Activated T-cell treated with anti-CD3 and anti-CD28 coated beads, Interleukin-2, amount 50 U/mL, for 72 hours (primary cell): ENCODE results near the gene SLC43A3. TPM values are rescaled to one million over a fixed set of nuclear protein-coding genes. Genes with fewer than 3 reads are reported as not detected.
A peak's percentile ranks its signal among the peaks of the same experiment; 100 is the strongest.
"Not testable (repeated sequence)": the region's sequence is repeated elsewhere in the genome, so short reads cannot be mapped to it uniquely, and the experiment has no call there.

ENCODE experiments used
- ATAC-seq, 2 donors: fragments of 150-1000 bp; cut with Tn5 transposase; replicated peaks in 1 of 2; 2 replicates each; pipeline ENCODE4 v1.10.0; 2021; ENCODE audit warnings: moderate library complexity in 2 of 2, mild to moderate bottlenecking in 1 of 2
- DNase-seq, 2 donors: peaks; one replicate each; pipeline ENCODE4 v3.0.0; 2021 to 2022; ENCODE audit warnings: mixed read lengths in 1 of 2
- H3K27ac Mint-ChIP-seq: one replicate; pipeline ENCODE4 v1.8.0; 2022; ENCODE audit warnings: mild to moderate bottlenecking, moderate library complexity, mixed read lengths
- H3K27me3 Mint-ChIP-seq: one replicate; pipeline ENCODE4 v1.8.0; 2022; ENCODE audit warnings: low read depth, mixed read lengths
- H3K36me3 Mint-ChIP-seq, 2 donors: one replicate each; pipeline ENCODE4 v1.8.0; 2022; ENCODE audit warnings: mixed read lengths in 2 of 2, mild to moderate bottlenecking in 1 of 2; ENCODE audit not compliant: insufficient read depth in 2 of 2
- H3K4me1 Mint-ChIP-seq: one replicate; pipeline ENCODE4 v1.8.0; 2022; ENCODE audit warnings: low read depth, mixed read lengths
- H3K4me3 Mint-ChIP-seq, 2 donors: one replicate each; pipeline ENCODE4 v1.8.0; 2022; ENCODE audit warnings: mild to moderate bottlenecking in 2 of 2, mixed read lengths in 2 of 2, moderate library complexity in 2 of 2
- H3K9me3 Mint-ChIP-seq, 2 donors: one replicate each; pipeline ENCODE4 v1.8.0; 2022; ENCODE audit warnings: mixed read lengths in 2 of 2
- total RNA-seq, 2 donors: library from RNA; stranded (reverse); gene quantifications; one replicate each; pipeline ENCODE4 v1.2.3, GENCODE V29; 2022

The SLC43A3 gene
- total RNA-seq, 2 donors from 2014 or later, result 159 to 169 TPM

DNA sequence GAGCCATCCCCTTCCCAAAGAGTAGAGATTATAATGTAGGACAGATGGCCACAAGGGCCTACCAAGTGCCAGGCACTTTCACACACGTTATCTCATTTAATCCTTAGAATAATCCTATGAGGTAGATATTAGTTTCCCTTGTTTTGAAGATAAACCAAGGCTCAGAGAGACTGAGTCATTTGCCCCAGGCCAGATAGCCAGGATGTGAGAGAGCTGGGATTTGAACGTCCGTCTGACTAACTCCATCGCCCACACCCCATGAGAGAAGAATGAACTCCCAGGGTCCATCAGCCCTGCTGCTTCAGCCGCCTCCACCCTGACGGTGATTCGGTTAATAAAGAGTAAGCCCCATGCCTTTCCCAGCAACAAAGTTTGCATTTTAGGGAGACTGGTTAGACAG, 56.7 kb downstream of the SLC43A3 start:
- no peak overlapping the region for H3K27ac Mint-ChIP-seq
- no peaks in the 10 kb centered on the region for H3K36me3 Mint-ChIP-seq
- DNase-seq, result no peak
- ATAC-seq, result no peak
- no peaks in the 10 kb centered on the region for H3K4me1 Mint-ChIP-seq
- H3K4me3 Mint-ChIP-seq, result no peak overlapping the region
- no peaks in the 10 kb centered on the region for H3K27me3 Mint-ChIP-seq
- H3K9me3 Mint-ChIP-seq, result no peaks in the 10 kb centered on the region

DNA sequence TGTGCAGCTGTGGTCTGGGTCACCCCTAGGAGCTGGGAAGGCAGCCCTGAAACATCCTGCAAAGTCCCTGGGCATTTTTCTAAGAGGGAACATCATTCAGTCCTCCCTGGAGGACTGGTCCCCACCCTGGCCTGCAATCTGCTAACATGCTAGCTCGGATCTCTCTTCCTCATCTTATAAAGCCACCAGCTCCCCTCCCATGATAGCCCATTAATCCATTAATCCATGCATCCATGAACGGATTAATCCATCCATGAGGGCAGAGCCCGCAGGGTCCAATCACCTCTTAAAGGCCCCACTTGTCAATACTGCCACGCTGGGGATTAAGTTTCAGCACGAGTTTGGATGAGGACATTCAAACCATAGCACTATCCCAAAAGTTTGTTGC, 58.1 kb downstream of the SLC43A3 start:
- Mint-ChIP-seq H3K4me3 (no peak overlapping the region), H3K27me3 (no peaks in the 10 kb centered on the region), H3K36me3 (no peaks in the 10 kb centered on the region), H3K4me1 (no peaks in the 10 kb centered on the region), H3K9me3 (no peaks in the 10 kb centered on the region), H3K27ac (no peak overlapping the region)
- DNase-seq, result no peak
- ATAC-seq, result no peak

DNA sequence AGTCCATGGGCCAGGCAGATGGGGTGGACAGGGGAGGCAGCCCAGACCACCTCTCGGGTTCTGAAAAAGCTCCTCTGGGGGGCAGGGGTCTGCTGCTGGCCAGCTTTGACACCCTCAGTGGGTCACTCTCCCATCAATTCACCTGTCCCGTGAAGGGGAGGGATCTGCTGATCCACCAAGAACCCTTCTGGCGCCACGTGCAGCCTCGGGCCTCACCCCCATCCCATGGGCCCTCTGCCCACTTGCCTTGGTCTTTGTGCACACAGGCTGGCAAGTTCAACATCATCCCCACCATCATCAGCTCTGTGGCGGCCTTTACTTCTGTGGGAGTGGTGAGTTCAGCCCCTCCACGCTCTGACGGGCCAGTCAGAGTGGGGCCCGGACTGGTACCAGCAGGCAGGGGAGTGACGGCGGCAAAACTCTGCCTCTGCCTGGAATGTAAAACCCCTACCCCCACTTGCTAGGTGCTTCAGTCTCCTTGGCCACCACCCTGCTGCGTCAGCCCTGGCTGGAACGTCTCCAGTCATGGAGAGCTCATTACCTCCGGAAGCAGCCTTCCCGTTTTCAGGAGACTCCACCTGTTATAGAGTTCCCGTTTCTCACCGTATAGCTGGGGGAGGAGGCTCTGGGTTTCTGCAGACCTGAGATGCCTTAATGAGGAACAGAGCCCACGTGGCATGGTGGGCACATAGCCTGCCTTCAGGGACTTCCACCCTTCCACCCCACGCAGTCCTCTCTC, 58.6 kb downstream of the SLC43A3 start:
- no peak overlapping the region for H3K27ac Mint-ChIP-seq
- no peak for ATAC-seq
- H3K36me3 Mint-ChIP-seq, result no peaks in the 10 kb centered on the region
- H3K4me3 Mint-ChIP-seq, result no peak overlapping the region
- no peaks in the 10 kb centered on the region for H3K9me3 Mint-ChIP-seq
- no peaks in the 10 kb centered on the region for H3K4me1 Mint-ChIP-seq
- H3K27me3 Mint-ChIP-seq, result no peaks in the 10 kb centered on the region
- DNase-seq, result no peak

DNA sequence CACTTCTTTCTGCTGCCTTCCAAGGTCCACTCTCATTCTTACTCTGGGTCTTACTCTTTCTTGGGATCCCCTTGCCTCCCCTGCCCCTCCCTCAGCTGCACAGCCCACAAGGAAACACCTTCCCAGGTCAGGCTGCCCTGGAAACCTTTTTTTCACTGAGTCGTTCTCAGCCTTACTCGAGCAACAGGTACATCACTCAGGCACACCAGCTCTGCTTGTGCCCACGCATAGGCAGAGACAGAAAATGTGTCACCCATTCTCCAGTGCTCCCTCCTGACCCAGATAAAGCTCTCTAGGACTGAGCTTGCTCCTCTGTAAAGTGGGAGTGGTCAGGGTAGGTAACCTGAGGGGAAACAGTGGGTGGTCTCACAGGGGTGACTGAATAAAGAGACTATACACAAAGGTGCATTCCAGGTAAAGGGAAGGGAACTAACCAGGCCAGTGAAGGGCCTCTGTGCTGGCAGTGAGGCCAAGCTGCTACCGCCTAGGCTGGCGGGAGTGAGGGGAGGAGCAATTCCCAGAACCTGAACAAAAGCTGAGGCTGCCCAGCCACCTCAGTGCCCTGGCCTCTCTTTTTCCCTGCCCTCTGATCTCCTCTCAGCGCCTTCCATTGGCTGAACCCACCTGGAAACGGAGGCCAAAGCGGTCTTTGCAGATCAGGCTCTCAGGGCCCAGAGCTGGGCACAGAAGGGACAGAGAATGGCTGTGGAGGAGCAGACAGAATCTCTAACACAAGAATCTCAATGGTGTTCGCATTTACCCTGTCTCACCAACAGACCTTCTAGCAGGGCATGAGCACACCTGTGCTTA, 61.9 kb downstream of the SLC43A3 start:
- Mint-ChIP-seq H3K4me3 (no peak overlapping the region), H3K27me3 (peaks cover 8% of the 10 kb centered on the region), H3K9me3 (peaks cover 0 to 3% of the 10 kb centered on the region in 2 donors), H3K27ac (no peak overlapping the region), H3K4me1 (no peaks in the 10 kb centered on the region), H3K36me3 (no peaks in the 10 kb centered on the region)
- no peak for DNase-seq
- ATAC-seq, result no peak

DNA sequence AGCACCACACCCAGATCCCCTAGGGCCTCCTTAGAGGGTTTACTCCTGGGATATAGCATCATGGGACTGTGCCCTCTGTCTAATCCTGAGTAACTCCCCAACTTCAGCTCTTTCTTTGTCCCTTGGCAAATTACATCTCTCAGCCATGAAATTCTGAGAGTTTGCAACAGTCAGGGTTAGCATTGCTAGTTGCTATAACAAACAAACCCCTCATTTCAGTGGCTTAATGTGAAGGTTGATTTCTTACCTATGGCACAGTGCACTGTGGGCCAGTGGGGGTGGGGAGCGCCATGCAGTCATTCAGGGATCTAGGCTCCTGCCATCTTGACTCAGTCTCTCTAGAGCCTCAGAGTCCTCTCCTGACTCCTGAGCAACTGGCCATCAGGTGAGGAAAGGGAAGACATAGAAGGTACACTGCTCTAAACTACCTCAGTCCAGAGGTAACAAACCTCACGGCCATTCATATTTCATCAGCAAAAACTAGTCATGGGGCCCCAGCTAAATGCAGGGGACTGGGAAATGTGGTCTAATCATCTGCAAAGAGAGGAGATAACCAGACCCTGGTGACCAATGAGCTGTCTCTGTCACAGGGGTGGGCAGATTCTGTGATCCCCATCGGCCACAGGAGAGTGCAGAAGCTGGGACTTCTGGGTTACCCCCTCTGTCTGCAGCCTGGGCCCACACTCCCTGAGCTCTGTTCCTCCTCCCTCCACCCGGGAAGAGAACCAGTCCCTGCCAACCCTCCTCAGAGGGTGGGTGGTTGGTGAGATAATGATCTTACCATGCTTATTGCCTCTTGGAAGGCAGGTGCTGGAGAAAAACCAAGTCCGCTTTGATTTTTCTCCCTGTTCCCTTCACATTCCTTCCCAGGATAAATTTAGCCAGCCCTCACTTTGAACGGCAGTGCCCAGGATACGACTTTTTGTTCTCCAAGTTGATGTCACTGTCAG, 63.5 kb downstream of the SLC43A3 start:
- no peak overlapping the region for H3K4me3 Mint-ChIP-seq
- no peaks in the 10 kb centered on the region for H3K36me3 Mint-ChIP-seq
- H3K27me3 Mint-ChIP-seq, result peaks cover 8% of the 10 kb centered on the region
- H3K9me3 Mint-ChIP-seq, result peaks cover 0 to 3% of the 10 kb centered on the region in 2 donors
- H3K27ac Mint-ChIP-seq, result no peak overlapping the region
- DNase-seq (no peak), ATAC-seq (no peak)
- H3K4me1 Mint-ChIP-seq, result no peaks in the 10 kb centered on the region

DNA sequence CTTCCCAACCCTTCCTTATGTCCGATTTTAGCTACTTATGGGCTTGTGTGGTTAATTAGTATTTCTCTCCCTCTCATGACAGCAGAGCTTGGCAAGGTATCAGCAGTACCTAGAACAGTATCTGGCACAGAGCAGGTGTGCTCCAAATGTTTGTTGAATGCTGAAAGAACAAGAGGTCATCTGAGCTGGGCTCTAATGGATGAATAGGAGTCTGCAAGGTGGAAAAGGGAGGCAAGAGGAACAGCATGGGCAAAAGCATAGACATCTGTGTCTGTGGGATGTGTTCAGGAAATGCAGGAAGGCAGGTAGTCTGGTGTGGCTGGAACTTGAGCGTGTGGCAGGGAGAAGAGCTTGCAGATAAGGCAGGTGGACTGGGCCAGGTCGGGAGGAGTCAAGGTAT, 65.0 kb downstream of the SLC43A3 start:
- no peak for ATAC-seq

DNA sequence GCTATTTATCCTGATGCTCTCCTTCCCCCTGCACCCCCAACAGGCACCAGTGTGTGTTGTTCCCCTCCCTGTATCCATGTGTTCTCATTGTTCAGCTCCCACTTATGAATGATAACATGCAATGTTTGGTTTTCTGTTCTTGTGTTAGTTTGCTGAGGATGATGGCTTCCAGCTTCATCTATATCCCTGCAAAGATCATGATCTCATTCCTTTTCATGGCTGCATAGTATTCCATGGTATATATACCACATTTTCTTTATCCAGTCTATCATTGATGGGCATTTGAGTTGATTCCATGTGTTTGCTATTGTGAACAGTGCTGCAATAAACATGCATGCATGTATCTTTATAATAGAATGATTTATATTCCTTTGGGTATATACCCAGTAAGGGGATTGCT, 65.5 kb downstream of the SLC43A3 start:
- not testable (repeated sequence) for H3K9me3 Mint-ChIP-seq, H3K4me1 Mint-ChIP-seq, H3K27me3 Mint-ChIP-seq, H3K4me3 Mint-ChIP-seq, H3K36me3 Mint-ChIP-seq, H3K27ac Mint-ChIP-seq, ATAC-seq, DNase-seq

More for the DNA sequence above, 65.0 kb downstream of the SLC43A3 start:
- Mint-ChIP-seq H3K36me3 (no peaks in the 10 kb centered on the region), H3K4me3 (no peak overlapping the region), H3K27ac (no peak overlapping the region), H3K4me1 (no peaks in the 10 kb centered on the region), H3K9me3 (peaks cover 0 to 3% of the 10 kb centered on the region in 2 donors), H3K27me3 (peaks cover 8% of the 10 kb centered on the region)
- no peak for DNase-seq

DNA sequence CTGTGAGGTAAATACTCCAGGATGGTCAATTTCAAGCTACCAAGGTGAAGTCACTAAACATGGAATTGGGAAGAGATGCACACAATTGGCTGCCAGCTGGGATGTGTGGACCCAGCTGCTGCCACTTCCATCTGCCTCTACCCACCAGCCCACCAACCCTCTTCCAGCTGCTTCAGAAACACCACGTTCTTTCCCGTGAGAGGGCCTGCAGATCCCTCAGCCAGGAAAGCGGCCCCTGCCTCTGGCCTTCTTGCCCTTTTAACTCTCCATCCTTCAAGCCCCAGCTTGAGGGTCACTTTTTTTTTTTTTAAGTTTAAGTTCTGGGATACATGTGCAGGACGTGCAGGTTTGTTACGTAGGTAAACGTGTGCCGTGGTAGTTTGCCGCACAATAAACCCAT, 65.9 kb downstream of the SLC43A3 start:
- H3K4me1 Mint-ChIP-seq, result no peaks in the 10 kb centered on the region
- no peak for ATAC-seq
- H3K27me3 Mint-ChIP-seq, result peaks cover 8% of the 10 kb centered on the region

DNA sequence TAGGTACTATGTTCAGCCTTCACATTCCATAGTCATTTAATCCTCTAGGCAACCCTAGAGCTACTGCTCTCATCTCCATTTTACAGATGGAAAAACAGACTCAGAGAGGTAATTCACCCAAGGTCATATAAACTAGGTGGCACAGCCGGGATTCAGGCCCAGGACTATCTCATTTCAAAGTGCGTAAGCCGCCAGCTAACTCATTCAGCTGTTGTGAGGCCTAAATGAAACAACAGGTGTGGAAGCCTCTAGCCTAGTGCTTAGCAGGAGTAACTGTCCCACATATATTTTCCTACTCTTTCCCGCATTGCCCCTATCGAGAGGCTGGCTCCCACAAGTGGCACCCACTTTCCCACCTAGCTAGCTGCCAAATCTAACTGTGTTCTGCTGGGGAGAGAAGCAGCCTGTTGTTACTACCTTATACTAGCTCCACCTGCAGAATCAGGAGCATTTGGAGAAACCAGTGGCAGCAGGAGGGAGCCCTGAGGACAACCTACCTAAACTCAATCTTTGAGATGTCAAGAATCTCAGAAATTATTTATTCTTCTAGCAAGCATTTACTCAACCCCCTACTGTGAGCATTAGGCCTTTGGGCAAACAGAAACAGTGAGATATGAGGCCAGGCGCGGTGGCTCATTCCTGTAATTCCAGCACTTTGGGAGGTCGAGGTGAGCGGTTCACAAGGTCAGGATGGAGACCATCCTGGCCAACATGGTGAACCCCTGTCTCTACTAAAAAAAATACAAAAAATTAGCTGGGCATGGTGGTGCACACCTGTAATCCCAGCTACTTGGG, 66.8 kb downstream of the SLC43A3 start:
- peaks cover 8% of the 10 kb centered on the region for H3K27me3 Mint-ChIP-seq
- H3K27ac Mint-ChIP-seq, result no peak overlapping the region
- H3K36me3 Mint-ChIP-seq, result no peaks in the 10 kb centered on the region
- ATAC-seq (no peak), DNase-seq (no peak)
- H3K9me3 Mint-ChIP-seq, result peaks cover 0 to 3% of the 10 kb centered on the region in 2 donors
- H3K4me3 Mint-ChIP-seq, result no peak overlapping the region
- no peaks in the 10 kb centered on the region for H3K4me1 Mint-ChIP-seq

More for the DNA sequence above, 65.9 kb downstream of the SLC43A3 start:
- no peak overlapping the region for H3K27ac Mint-ChIP-seq
- peaks cover 0 to 3% of the 10 kb centered on the region in 2 donors for H3K9me3 Mint-ChIP-seq
- DNase-seq, result no peak
- H3K36me3 Mint-ChIP-seq, result no peaks in the 10 kb centered on the region
- no peak overlapping the region for H3K4me3 Mint-ChIP-seq

DNA sequence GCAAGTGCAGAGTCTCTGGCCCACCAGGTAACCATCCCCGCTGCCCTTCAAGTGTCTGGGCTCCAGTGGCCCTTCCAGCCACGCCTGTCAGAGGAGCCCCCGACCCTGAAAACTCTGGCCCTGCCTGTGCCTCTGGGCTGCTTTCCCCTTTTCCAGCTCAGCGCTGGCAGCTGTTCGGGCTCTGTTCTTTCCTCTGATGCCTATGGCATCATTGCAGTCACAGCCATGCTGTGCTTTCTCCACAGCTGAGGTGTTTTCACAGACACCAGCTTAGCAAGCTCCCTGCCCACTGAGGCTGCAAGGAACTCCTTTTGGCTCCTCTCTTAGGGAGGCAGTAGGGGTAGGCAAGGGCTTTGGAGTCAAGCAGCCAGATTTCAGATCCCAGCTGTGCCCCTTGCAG, 67.5 kb downstream of the SLC43A3 start:
- H3K27ac Mint-ChIP-seq, result no peak overlapping the region
- H3K36me3 Mint-ChIP-seq, result no peaks in the 10 kb centered on the region
- H3K9me3 Mint-ChIP-seq, result peaks cover 0 to 3% of the 10 kb centered on the region in 2 donors
- ATAC-seq (no peak), DNase-seq (no peak)
- peaks cover 14% of the 10 kb centered on the region for H3K27me3 Mint-ChIP-seq
- no peak overlapping the region for H3K4me3 Mint-ChIP-seq
- H3K4me1 Mint-ChIP-seq, result no peaks in the 10 kb centered on the region

DNA sequence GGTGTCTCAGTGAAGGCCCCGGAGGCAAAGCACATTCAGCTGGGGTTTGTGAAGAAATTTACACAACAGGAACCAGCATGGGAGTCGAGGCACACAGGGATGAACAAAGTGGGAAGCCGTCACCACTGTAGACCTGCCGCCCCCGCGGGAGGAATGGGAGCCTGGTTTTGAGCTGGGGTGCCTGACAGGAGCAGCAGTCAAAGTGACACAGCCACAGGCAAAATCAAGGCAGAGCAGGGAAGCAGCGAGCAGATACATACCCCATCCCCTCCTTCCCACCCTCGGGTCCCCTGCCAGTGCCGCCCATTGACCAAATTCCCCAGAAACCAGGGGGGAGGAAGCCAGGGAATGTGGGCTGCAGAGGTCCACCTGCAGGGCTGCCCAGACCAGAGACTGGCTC, 67.9 kb downstream of the SLC43A3 start:
- ATAC-seq (no peak), DNase-seq (no peak)
- Mint-ChIP-seq H3K27me3 (peaks cover 18% of the 10 kb centered on the region), H3K4me1 (no peaks in the 10 kb centered on the region), H3K9me3 (peaks cover 0 to 3% of the 10 kb centered on the region in 2 donors), H3K4me3 (no peak overlapping the region), H3K27ac (peak overlapping the region; percentile 36), H3K36me3 (no peaks in the 10 kb centered on the region)

DNA sequence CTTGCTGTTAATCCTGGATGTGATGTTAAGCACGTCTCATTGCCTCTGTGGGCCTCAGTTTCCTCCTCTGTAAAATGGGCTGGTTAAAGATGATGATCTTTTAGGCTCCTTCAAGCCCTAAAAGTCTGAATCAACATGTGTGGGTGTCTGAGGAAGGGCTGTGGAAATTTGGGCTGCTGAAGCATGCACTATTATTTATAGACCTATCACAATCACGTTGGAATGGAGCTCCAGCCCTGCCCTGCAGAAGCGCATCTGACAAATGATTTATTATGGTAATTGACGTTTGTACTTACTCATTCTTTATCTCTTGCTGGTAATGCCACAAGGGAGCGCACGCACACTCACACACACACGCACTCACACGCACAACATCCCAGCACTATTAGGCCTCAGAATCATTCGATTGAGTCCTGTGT, 68.4 kb downstream of the SLC43A3 start:
- H3K27me3 Mint-ChIP-seq, result peaks cover 20% of the 10 kb centered on the region
- no peak for ATAC-seq

More for the DNA sequence above, 68.4 kb downstream of the SLC43A3 start:
- no peak for DNase-seq
- H3K4me1 Mint-ChIP-seq, result no peaks in the 10 kb centered on the region
- peaks cover 0 to 3% of the 10 kb centered on the region in 2 donors for H3K9me3 Mint-ChIP-seq
- no peak overlapping the region for H3K4me3 Mint-ChIP-seq
- H3K27ac Mint-ChIP-seq, result no peak overlapping the region
- H3K36me3 Mint-ChIP-seq, result no peaks in the 10 kb centered on the region
